Activated T-cell treated with anti-CD3 and anti-CD28 coated beads for 24 hours (primary cell): ENCODE measurements around the gene KNSTRN.
A peak's percentile ranks its signal among the peaks of the same experiment; 100 is the strongest.

Experiments used
- DNase-seq: peaks from one replicate; pipeline ENCODE4 v3.0.0-alpha.2; 2020; ENCODE audit warnings: low read depth

The KNSTRN gene

GRCh38 chr15:40399370-40399769 is 16.8 kb downstream of the KNSTRN start:
- DNase-seq, result no peak

GRCh38 chr15:40405501-40406381 is 23.2 kb downstream of the KNSTRN start, which contains the start of gene IVD:
Gene IVD, plus strand, starts transcription at chr15:40405795. Its CDS starts 33 bp downstream, at chr15:40405828.
- peak; percentile 92 for DNase-seq

GRCh38 chr15:40407330-40407990 is 24.9 kb downstream of the KNSTRN start:
- DNase-seq, result no peak

- DNase-seq, result no peak
Observed at GRCh38 chr15:40409366-40409765, 26.8 kb downstream of the KNSTRN start.

- DNase-seq, result no peak
Observed at GRCh38 chr15:40410476-40410875, 28.0 kb downstream of the KNSTRN start.

GRCh38 chr15:40412095-40412759 is 29.7 kb downstream of the KNSTRN start:
- DNase-seq, result no peak

- no peak for DNase-seq
Observed at GRCh38 chr15:40413036-40413435, 30.5 kb downstream of the KNSTRN start.

GRCh38 chr15:40414816-40415215 is 32.3 kb downstream of the KNSTRN start:
- DNase-seq, result no peak

GRCh38 chr15:40415226-40415625 is 32.7 kb downstream of the KNSTRN start:
- DNase-seq, result no peak

- no peak for DNase-seq
Observed at GRCh38 chr15:40416056-40416455, 33.5 kb downstream of the KNSTRN start.

GRCh38 chr15:40418126-40418525 is 35.6 kb downstream of the KNSTRN start:
- DNase-seq, result no peak

- DNase-seq, result no peak
Observed at GRCh38 chr15:40420071-40420713, 37.7 kb downstream of the KNSTRN start.

- DNase-seq, result no peak
Observed at GRCh38 chr15:40420793-40421192, 38.3 kb downstream of the KNSTRN start.

GRCh38 chr15:40421246-40422157 is 39.0 kb downstream of the KNSTRN start:
- peak; percentile 69 for DNase-seq

GRCh38 chr15:40424483-40425115 is 42.1 kb downstream of the KNSTRN start:
- DNase-seq, result no peak

- no peak for DNase-seq
Observed at GRCh38 chr15:40425681-40426080, 43.2 kb downstream of the KNSTRN start.

GRCh38 chr15:40427188-40427587 is 44.7 kb downstream of the KNSTRN start:
- DNase-seq, result no peak

GRCh38 chr15:40428185-40428584 is 45.7 kb downstream of the KNSTRN start:
- no peak for DNase-seq

GRCh38 chr15:40429068-40429710 is 46.7 kb downstream of the KNSTRN start:
- DNase-seq, result no peak

GRCh38 chr15:40430271-40430805 is 47.8 kb downstream of the KNSTRN start:
- DNase-seq, result no peak
